A673 (cell line): ENCODE results near the gene ZNF442. TPM values are rescaled to one million over a fixed set of nuclear protein-coding genes. Genes with fewer than 3 reads are reported as not detected.

Source experiments
- BruUV-seq: library from RNA; stranded (reverse); fragments of 400-500 nt; replicated peaks from 2 replicates; lab custom pipeline; 2021; lab: Mats Ljungman, UMichigan
- CTCF ChIA-PET: fragments of 300-600 bp; sonication (Branson Sonifier 250); formaldehyde crosslinking; loops from one replicate; lab custom pipeline; 2022; ENCODE audit warnings: antibody characterized with exemption; lab: Charles Lee
- POLR2A ChIA-PET: fragments of 300-600 bp; sonication (Branson Sonifier 250); formaldehyde crosslinking; loops from one replicate; lab custom pipeline; 2022; ENCODE audit warnings: antibody characterized with exemption; ENCODE audit not compliant: low non-redundant PET; lab: Charles Lee
- DNase-seq: peaks from one replicate; pipeline ENCODE4 v3.0.0-alpha.2; 2015; ENCODE audit warnings: low spot score
- H3K27ac ChIP-seq: fragments of 200-600 bp; sonication (generic); 2 replicates; pipeline ENCODE4 v1.5.1; 2016; ENCODE audit warnings: mixed run types, low read depth, mild to moderate bottlenecking, mixed read lengths, antibody characterized with exemption, low read length; ENCODE audit not compliant: poor library complexity, severe bottlenecking
- H3K27me3 ChIP-seq: fragments of 200-600 bp; sonication (generic); replicated peaks from 2 replicates; pipeline ENCODE4 v1.6.1; 2017; ENCODE audit warnings: mixed run types, low read depth, mild to moderate bottlenecking, mixed read lengths, antibody characterized with exemption, low read length; ENCODE audit not compliant: insufficient read depth, poor library complexity
- H3K36me3 ChIP-seq: fragments of 200-600 bp; sonication (generic); 2 replicates; pipeline ENCODE4 v1.6.1; 2016; ENCODE audit warnings: mixed run types, mild to moderate bottlenecking, mixed read lengths, antibody characterized with exemption, low read length; ENCODE audit not compliant: insufficient read depth, poor library complexity, severe bottlenecking
- H3K4me1 ChIP-seq: fragments of 200-600 bp; sonication (generic); 2 replicates; pipeline ENCODE4 v1.6.1; 2017; ENCODE audit warnings: mixed run types, mild to moderate bottlenecking, mixed read lengths, antibody characterized with exemption, low read length; ENCODE audit not compliant: insufficient read depth, poor library complexity, severe bottlenecking
- H3K4me3 ChIP-seq: fragments of 200-600 bp; sonication (generic); 2 replicates; pipeline ENCODE4 v1.5.1; 2016; ENCODE audit warnings: low read depth, mixed run types, mild to moderate bottlenecking, mixed read lengths, low read length; ENCODE audit not compliant: poor library complexity, severe bottlenecking
- H3K9me3 ChIP-seq: fragments of 200-600 bp; sonication (generic); 2 replicates; pipeline ENCODE4 v1.6.1; 2016; ENCODE audit warnings: mixed run types, low read depth, mild to moderate bottlenecking, mixed read lengths, antibody characterized with exemption, low read length; ENCODE audit not compliant: poor library complexity, severe bottlenecking
- CTCF ChIP-seq: fragments of 300-800, 200-600 bp; sonication (generic); conservative IDR thresholded peaks from 2 replicates; pipeline ENCODE4 v1.5.1; 2017; ENCODE audit warnings: low read depth, mild to moderate bottlenecking, antibody characterized with exemption, low read length, moderate library complexity, mixed read lengths
- EZH2 ChIP-seq: fragments of 200-600 bp; sonication (generic); IDR thresholded peaks from 2 replicates; pipeline ENCODE4 v1.6.1; 2017; ENCODE audit warnings: borderline replicate concordance, low read depth, mild to moderate bottlenecking, mixed read lengths, antibody characterized with exemption, low read length; ENCODE audit not compliant: poor library complexity, severe bottlenecking
- intact Hi-C: fragments of 100-400 bp; cut with micrococcal nuclease; formaldehyde crosslinking; loops from one replicate; pipeline ENCODE4 v1.10.0; 2022; ENCODE audit not compliant: unreplicated experiment
- total RNA-seq: library from RNA; stranded (reverse); gene quantifications from 2 replicates; pipeline ENCODE4 v1.2.3, GENCODE V29; 2021

The ZNF442 gene
- total RNA-seq, 1 experiment from 2014 or later = 0.86 TPM

DNA sequence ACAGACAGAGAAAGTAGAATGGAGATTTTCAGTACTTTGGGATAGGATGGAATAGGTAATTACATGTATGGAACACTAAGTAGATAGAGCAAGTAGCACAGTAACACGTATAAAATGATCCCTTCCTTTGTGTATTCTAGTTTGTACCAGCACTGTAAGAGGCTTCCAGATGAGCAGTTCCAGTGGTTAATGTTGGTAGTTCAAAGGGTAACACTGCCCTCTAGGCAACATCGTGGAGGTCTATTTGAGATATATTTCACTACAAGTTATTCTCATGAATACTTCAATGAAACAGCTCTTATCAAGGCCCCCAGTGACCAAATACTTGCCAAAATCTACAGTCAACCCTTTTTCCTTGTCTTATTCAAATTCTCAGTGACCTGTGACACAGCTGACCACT lies 18.6 kb downstream of the ZNF442 start:
- BruUV-seq = no TSS peak
- DNase-seq = no peak
- no peak for TF ChIP-seq CTCF
- TF ChIP-seq EZH2 = no peak
- intact Hi-C loops = no loop called here
- POLR2A ChIA-PET = no interaction called here
- Histone ChIP-seq H3K27me3 (no peaks in the 10 kb centered on the region), H3K27ac (no peak overlapping the region), H3K4me1 (no peaks in the 10 kb centered on the region), H3K4me3 (no peak overlapping the region), H3K9me3 (peaks cover 43% of the 10 kb centered on the region), H3K36me3 (no peaks in the 10 kb centered on the region)
- CTCF ChIA-PET = no interaction called here

DNA sequence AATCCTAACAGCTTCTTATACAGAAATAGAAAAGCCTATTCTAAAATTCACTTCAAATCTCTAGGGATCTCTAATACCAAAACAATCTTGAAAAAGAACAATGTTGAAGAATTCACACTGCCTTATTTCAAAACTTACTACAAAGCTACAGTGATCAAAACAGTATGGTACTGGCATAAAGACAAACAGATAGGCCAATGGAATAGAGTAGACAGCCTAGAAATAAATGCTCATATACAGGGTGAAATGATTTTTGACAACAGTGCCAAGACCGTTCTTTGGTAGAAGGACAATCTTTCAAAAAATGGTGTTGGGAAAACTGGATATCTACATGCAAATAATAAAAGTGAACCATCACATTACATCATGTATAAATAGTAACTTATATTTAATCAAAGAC lies 20.3 kb downstream of the ZNF442 start:
- no peaks in the 10 kb centered on the region for H3K27me3 ChIP-seq
- intact Hi-C loops = no loop called here
- peaks cover 40% of the 10 kb centered on the region for H3K9me3 ChIP-seq
- CTCF ChIA-PET = no interaction called here
- DNase-seq = no peak
- H3K36me3 ChIP-seq = no peaks in the 10 kb centered on the region
- no peak overlapping the region for H3K27ac ChIP-seq
- no peaks in the 10 kb centered on the region for H3K4me1 ChIP-seq
- H3K4me3 ChIP-seq = no peak overlapping the region
- no TSS peak for BruUV-seq
- TF ChIP-seq CTCF (no peak), EZH2 (no peak)
- POLR2A ChIA-PET = no interaction called here

- TF ChIP-seq CTCF = no peak
- TF ChIP-seq EZH2 = no peak
- POLR2A ChIA-PET = no interaction called here
- peaks cover 5% of the 10 kb centered on the region for H3K27me3 ChIP-seq
- H3K4me3 ChIP-seq = peak within 1 kb of the TSS; percentile 61
- H3K36me3 ChIP-seq = no peaks in the 10 kb centered on the region
- H3K9me3 ChIP-seq = no peaks in the 10 kb centered on the region
- H3K27ac ChIP-seq = no peak within 1 kb of the TSS
- intact Hi-C loops = no loop called here
- DNase-seq = peak; percentile 93
- CTCF ChIA-PET = interaction anchor here (1.2 kb wide), 1 partner anchor 274 kb away, joined by 4 read pairs; no protein-coding TSS in a partner anchor
- H3K4me1 ChIP-seq = no peaks in the 10 kb centered on the region
- no TSS peak for BruUV-seq
Observed at GRCh38 chr19:12333162-12334159, 32.0 kb downstream of the ZNF442 start, which contains the start of gene ZNF563. TSS of gene ZNF563 (minus strand) at chr19:12333633. CDS start at chr19:12333482, 151 bp downstream.
